ENCODE measurements around the gene VWDE.
"Not testable (repeated sequence)": the region's sequence is repeated elsewhere in the genome, so short reads cannot be mapped to it uniquely, and the experiment has no call there.

The VWDE gene

DNA sequence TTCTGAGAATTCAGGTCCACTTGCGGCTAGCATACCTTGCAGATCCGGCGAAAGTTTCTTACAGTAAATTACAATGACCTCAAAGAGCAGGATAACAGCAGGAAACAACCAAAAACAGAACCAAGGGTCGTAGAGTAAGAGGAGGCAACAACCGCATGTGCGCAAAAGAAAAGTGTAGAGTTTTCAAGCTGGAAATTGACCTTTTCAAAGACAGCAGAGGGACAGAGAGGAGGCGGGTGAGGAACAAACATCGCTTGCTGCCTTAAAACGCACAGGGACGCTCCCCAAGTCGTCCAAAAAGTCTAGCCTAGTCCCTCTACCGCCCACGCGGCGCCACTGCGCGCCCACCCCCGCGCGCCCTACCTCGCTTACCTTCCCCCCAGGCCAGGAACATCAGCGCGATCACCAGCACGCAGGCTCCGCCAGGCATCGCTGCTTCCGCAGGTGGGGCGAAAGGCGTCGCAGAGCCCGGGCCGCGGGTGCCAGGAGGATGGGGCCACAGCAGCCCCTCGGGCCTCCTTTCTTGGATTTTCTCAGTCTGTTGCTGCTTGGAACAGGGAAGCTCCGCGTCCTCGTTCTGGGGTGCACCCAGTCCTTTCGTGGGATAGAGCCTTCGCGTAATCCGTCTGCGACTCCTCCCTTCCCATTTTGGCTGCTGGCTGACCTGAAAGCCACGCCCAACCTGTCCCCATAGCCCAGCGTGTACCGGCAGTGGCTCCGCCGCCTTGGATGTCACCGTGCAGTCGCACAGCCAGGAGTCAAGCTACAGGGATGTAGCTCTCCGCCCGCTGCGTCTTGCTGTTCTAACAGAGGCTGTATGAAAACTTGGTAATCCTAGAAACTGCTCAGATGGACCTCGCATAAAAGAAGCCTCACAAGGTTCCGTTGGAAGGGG is at the start of gene VWDE:
Gene VWDE (minus strand): TSS at position 579 of the 895 bp plus-strand sequence. CDS start 149 bp downstream, at position 430.
- no peak for FAIRE-seq

DNA sequence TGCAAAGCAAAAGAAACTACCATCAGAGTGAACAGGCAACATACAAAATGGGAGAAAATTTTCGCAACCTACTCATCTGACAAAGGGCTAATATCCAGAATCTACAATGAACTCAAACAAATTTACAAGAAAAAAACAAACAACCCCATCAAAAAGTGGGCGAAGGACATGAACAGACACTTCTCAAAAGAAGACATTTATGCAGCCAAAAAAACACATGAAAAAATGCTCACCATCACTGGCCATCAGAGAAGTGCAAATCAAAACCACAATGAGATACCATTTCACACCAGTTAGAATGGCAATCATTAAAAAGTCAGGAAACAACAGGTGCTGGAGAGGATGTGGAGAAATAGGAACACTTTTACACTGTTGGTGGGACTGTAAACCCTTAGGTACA is 49.5 kb upstream of the VWDE start:
- not testable (repeated sequence) for FAIRE-seq

DNA sequence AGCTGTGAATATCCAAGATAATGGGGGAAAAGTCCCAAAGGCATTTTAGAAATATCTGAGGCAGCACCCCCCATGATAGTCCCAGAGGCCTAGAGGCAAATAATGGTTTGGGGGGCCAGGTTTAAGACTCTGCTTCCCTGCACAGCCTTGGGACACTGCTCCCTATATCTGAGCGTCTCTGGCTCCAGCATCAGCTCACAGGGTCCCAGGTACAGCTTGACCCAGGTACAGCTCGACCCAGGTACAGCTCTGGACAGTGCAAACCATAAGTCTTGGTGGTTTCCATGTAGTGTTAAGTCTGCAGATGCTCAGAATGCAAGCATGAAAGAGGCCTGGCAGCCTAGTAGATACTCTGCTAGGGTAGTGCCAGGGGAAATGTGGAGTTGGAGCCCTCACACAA is 47.0 kb upstream of the VWDE start:
- no peak for FAIRE-seq

DNA sequence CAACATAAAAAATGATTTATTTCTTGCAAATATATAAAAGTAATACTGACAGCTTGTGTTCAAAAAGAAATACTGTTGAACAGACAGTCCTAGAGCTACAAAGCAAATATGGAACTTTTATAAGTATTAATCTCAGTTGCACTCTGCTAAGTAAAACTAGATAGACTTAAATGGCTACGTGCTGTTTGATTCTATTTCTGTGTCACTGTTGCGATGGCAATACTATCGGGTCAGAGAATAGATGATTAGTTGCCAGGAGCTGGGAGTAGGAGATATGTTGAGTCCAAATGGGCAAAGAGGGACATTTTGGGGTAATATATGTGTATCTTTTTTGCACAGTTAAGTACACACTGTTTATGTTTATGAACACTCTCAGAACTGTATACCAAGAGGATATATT is 41.1 kb upstream of the VWDE start:
- FAIRE-seq = no peak

DNA sequence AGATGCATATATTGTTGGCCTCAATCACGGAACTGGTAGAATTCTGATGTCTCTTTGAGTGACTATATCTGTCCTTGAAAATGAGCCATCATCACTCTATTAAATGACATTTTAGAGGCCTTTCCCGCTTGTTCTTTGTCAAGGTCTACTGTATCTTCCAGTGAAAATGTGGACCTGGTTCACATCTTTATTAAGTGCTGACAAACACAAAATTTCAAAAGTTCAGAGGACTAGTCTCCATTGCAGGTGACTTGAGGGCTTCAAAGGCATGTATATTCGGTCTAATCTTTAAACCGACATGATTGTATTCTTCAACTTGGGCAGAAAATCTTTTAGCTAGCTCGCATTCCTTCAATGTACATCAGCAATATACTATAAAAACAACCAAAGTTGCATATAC is 36.6 kb upstream of the VWDE start:
- FAIRE-seq = no peak

DNA sequence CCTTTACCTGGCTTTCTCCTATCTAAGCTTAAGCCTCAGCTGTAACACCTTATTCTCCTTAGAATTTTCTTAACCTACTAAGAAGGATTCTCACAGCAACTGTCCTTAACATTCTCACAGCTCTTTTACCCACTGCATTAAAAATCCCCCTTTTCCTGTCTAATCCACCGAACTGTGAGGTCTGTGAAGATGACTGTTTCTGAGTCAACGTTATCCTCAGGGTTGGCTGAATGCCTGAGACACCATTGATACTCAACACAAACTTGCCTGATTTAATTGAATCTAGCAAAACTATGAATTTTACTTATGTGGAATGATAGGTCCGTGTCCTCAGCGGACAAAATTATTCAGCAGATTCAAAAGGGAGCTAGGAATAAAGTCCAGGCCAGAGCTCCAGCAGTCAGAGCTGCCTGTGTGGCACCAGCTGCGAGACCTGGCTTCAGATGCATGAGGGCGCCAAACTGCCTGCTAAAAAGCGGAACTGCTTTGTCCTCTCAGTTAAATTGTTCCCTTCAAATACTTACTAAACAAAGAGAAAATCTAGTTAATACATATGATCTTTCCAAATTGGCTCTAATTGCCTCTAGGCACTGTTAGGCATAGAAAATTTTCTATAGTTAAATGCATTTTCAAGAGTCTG is 33.4 kb upstream of the VWDE start:
- no peak for FAIRE-seq

DNA sequence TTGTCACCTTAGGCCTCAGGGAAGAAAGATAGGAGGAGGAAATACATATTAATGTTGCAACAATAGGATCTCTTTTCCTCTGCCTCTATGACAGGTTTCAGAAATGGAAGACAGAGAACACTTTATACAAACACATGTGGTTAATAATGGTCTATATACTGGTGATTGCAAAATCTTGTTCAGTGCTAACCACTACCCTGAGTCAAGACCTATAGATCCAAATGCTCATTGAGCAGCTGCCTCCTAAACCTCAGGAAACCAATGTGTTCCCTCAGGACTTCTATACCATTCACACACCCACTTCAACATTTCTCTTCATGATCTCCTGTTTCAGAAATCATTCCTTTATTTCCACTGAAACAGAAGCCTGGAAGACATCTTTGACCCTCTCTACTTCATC is 32.5 kb upstream of the VWDE start:
- no peak for FAIRE-seq

DNA sequence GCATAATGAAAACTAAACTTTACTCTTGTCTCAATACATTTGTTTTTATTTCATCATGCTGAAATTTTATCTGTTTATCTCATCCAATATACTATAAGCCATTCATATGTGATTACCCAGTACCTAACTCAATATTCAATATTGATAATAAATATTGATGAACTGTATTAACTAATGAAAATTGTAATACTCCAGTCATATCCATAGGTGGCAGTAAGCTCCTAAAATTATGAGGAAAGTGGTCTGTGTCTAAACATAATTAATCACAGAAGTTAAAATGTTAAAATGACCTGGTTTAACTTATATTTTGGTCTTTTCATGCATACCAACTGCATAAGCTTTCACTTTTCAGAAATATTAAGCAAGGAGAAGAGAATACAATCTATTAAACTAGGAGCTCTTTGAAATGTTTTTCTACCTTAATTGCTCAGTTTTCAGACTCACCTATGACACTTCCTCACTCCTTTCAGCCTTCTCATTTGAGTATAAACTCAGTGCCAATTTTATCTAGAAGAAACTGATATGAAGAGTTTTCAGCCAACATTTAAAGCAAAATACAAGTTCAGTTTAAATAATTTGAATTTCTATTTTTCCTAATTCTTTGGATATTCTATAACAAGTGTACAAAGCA is 30.5 kb upstream of the VWDE start:
- FAIRE-seq = peak; percentile 9

DNA sequence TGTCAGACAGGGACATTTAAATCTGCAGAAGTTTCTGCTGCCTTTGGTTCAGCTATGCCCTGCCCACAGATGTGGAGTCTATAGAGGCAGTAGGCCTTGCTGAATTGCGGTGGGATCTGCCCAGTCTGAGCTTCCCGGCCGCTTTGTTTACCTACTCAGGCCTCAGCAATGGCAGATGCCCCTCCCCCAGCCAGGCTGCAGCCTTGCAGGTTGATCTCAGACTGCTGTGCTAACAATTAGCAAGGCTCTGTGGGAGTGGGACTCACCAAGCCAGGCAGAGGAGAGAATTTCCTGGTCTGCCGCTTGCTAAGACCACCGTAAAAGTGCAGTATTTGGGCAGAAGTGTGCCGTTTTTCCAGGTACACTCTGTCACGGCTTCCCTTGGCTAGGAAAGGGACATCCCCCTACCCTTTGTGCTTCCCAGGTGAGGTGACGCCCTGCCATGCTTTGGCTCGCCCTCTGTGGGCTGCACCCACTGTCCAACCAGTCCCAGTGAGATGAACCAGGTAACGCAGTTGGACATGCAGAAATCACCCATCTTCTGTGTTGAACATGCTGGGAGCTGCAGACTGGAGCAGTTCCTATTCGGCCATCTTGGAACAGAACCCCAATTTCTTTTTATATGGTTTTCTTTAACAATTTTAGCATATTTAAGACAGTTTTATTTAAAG is 28.4 kb upstream of the VWDE start:
- no peak for FAIRE-seq

DNA sequence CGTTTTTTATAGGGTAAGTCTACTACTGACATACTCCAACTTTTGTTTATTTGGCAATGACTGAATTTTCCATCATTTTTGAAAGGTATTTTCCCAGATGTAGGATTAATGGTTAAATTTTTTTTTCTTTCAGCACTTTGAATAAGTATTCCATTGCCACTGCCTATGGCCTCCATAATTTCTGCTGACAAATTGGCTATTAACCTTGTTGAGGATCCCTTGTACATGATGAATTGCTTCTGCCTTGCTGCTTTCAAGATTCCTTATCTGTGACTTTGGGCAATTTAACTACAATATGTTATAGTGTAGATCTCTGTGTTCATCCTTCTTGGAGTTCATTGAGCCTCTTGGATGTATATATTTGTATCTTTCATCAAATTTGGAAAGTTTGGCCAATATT is 21.6 kb upstream of the VWDE start:
- FAIRE-seq = no peak

DNA sequence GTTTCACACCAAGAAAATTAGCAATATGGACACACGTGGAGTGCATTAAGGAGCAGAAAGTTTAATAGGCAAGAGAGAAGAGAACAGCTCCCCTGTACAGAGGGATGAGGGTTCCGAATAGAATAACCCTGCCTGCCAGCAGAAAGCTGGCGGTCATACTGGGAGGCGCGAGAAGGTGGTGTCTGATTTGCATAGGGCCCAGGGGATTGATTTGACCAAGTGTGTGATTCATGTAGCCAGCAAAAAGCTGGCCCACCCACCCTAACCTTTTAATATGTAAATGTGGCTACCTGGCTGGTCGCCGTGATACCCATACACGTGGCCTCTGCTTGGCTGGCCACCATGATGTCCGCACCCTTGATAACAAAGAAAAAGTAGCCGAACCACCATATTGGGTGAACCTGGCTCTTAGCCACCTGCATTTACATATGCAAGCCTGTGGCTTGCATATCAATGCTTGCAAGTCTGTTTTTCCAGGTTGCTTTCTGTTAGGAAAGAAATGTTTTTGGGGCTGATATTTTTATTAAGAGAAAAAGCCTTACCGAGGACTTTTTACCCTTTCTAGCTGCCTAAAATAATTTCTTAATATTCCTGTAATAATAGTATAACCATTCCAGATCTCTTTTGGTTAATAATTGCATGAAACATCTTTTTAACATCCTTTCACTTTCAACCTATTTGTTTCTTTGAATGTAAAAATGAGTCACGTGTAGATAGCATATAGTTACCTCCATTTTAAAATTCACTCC is 20.5 kb upstream of the VWDE start:
- no peak for FAIRE-seq

DNA sequence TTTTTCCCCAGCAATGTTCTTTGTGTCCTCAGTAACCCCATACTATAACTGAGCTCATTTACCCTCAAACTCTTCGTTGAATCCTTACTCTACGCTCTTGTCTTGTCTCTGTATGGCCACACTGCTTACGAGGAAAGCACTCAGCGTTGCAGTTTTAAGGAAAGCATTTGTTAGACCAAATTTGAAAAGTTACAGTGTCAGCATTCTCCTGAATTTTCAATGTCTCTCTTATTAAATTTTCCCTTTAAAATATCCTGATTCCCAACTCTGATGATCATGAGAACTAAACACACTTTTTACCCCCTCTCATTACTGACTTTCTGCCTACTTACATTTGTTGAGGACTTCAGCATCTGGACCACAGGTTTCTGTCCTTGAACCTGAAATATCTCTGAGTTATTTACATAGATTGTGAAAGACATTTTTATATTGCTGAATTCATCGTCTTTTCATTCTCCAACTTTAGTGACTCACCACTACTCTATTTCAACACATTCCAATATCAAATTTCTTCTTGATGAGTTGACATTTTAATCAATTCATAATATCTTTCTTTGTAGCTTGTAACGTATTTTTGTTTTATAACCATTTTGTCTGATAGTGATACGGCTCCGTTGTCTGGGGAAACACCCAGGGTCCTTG is 19.8 kb upstream of the VWDE start:
- FAIRE-seq = no peak

DNA sequence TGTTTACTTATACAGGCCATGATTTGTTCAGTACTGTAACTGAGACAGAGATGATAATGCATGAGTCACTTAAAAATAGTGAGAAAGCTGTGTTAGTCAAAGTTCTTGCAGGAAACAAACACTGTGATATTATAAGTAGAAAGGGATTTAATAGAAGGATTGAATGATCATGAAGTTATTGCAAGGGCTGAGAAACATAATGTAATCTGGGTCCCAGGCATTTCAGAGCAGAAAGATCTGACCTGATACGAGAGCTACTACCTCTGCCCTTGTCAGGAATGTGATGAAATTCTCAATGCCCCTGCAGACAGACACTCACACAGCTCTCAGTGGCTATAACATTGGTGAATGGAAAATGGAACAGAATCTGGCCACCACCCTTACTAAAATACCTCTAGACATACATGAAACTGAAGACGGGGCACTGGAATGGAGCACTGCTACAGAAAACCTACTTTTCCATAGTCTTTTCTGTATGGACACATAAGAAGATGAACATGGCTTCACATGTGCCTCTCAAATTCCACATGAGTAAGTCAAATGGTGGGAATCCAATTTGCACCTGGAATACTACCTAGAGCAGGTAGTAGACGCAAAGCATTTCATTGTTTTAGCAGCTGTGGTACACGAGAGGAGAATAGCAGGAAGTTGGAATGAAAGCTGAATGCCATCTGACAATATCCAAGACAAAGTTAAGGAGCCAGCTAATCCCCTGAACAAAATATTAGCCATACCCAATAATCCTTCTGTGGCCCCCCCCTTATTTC is 19.1 kb upstream of the VWDE start:
- no peak for FAIRE-seq

DNA sequence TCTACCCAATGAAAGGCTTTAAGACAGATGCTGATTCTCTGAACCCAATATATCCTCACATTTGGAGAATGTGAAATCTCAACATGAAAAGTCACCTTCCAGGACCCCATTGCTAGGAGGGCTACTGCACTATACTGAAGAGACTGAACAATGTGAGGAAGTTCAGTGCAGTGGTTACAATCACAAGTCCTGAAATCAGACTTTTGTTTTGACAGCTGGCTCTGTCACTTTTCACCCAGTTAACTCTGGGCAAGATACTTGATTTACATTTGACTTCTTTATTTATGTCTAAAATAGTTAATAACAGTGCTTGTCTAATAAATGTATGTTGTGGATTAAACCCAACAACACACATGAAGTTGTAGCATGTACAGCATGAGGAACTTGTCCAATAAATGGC is 14.8 kb upstream of the VWDE start:
- no peak for FAIRE-seq

DNA sequence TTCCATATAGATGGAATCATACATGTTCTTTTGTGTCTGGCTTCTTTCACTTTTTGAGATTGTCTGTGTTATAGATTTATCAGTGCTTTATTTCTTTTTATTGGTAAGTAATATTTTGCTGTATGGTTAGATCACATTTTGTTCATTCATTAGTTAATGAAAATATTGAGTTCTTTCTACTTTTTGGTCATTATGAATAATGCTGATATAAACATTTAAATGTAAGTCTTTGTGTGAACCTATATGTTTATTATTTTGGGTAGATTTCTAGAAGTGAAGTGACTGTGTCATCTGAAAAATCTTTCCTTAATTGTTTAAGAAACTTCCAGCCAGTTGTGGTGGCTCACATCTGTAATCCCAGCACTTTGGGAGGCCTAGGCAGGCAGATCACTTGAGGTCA is 11.4 kb upstream of the VWDE start:
- FAIRE-seq = no peak

DNA sequence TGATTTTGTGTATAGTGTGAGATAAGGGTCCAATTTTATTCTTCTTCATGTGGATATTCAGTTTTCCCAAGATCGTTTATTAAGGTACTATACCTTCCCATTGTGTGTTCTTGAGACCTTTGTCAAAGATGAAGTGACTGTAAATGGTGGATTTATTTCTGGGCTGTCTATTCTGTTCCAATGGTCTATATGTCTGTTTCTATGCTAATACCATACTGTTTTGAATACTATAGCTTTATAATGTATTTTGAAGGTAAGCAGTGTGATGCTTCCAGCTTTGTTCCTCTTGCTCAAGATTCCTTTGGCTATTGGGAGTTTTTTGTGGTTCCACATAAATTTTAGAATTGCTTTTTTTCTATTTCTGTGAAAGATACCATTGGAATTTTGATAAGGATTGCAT is 8.7 kb upstream of the VWDE start:
- no peak for FAIRE-seq

DNA sequence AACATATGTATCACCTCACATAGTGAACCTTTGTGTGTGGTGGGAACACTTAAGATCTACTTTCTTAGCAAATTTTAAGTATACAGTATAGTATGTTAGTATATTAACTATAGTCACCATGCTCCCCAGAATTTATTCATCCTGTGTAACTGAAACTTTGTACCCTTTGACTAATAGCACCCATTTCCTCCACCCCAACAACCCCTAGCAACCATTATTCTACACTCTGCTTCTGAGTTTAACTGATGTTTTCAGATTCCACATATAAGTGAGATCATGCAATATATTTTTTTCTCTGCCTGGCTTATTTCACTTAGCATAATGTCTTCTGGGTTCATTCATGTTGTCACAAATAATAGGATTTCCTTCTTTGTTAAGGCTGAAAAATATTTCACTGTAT is 6.9 kb upstream of the VWDE start:
- FAIRE-seq = no peak

DNA sequence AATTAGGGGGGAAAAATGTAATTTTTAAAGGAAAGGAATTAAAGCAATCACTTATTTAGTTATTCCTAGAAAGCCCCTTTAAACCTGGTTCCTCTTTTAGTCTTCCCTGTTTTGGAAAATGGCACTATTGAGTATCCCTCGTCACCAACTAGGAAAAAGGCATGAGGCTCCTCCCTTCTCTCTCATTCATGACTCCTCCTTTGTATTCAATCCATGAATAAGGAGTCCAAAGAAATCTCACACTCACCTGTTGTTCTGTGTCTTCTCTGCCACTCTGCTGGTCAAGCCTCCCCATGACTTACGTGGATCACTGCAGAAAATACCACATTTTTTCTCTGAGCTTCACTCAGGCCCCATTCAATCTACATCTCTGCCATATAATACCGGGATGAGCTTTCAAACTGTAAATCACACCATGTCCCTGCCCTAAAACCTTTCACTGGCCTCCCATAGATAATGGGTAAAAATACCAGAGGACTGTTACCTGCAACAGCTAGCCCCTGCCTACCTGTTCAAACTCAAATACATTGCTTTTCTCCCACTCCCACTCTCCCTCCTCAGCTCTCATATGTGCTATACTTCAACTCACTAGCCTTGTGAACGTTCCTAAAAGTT is 5.5 kb upstream of the VWDE start:
- FAIRE-seq = no peak

DNA sequence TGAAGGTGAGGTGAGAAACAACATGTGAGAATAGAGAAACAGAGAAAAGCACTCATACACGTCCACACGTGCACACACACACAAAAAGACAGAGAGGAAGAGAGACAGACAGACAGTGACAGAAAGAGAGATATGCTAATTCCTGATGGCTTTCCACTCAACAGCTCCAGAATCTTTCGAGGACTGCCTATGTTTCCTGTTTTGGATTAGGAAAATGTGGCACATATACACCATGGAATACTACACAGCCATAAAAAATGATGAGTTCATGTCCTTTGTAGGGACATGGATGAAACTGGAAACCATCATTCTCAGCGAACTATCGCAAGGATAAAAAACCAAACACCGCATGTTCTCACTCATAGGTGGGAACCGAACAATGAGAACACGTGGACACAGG is 4.0 kb upstream of the VWDE start:
- not testable (repeated sequence) for FAIRE-seq

DNA sequence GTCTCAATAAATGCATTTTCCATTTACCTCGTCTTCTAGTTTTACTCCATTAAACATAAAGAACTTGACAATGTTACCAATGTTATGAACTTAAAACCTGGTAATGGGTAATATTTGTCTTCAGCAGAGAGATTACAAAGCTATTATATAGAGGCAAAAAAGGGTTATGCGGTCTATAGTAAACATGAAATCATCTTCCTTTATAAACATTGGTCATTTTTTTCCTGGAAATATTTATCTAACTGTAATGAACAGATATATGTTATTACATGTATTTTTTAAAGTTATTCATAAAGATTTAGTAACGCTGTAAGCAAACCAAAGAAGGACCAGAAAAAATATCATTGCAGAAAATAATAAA is 1.3 kb downstream of the VWDE start:
- no peak for FAIRE-seq
